ENCODE measurements around the gene HEATR9.

Gene HEATR9

GRCh38 chr17:35846055-35846809, 22.5 kb downstream of the HEATR9 start:
- no peaks in the 10 kb centered on the region for H3K9me2 ChIP-seq (replicated peaks; ENCODE audit: low read depth, low read length)
- H3K4me2 ChIP-seq (ENCODE audit: low read depth, low read length, poor library complexity, severe bottlenecking): no peak overlapping the region
- no peaks in the 10 kb centered on the region for H3K9me3 ChIP-seq (ENCODE audit: insufficient read depth, low read depth, low read length)
- TF ChIP-seq EZH2phosphoT487 (IDR thresholded peaks at IDR 0.05; ENCODE audit: borderline replicate concordance) (no peak), CTCF (conservative IDR thresholded peaks at IDR 0.05; ENCODE audit: low read length) (no peak)
- no peaks in the 10 kb centered on the region for H4K20me1 ChIP-seq (ENCODE audit: insufficient read depth, low read length, poor library complexity, severe bottlenecking)
- no peak overlapping the region for H3K4me3 ChIP-seq (ENCODE audit: low read length, poor library complexity, severe bottlenecking)
- H3K4me1 ChIP-seq (ENCODE audit: insufficient read depth, low read length, poor library complexity, severe bottlenecking): no peaks in the 10 kb centered on the region
- no peak overlapping the region for H3K9ac ChIP-seq (ENCODE audit: low read depth, low read length, poor library complexity, severe bottlenecking)
- H3K79me2 ChIP-seq (ENCODE audit: insufficient read depth, low read length): no peaks in the 10 kb centered on the region
- H3F3A ChIP-seq (ENCODE audit: low read depth): no peaks in the 10 kb centered on the region
- H3K27me3 ChIP-seq (ENCODE audit: insufficient read depth, low read length, poor library complexity, severe bottlenecking): no peaks in the 10 kb centered on the region
- peaks cover 81% of the 10 kb centered on the region for H3K36me3 ChIP-seq (ENCODE audit: insufficient read depth, low read length)
- H2AFZ ChIP-seq (ENCODE audit: low read length): no peak overlapping the region

GRCh38 chr17:35844547-35844946, 24.1 kb downstream of the HEATR9 start:
- Histone ChIP-seq H3K36me3 (ENCODE audit: insufficient read depth, low read length) (peaks cover 88% of the 10 kb centered on the region), H3K4me3 (ENCODE audit: low read length, poor library complexity, severe bottlenecking) (no peak overlapping the region), H3K4me2 (ENCODE audit: low read depth, low read length, poor library complexity, severe bottlenecking) (no peak overlapping the region), H3K79me2 (ENCODE audit: insufficient read depth, low read length) (no peaks in the 10 kb centered on the region), H3K9me3 (ENCODE audit: insufficient read depth, low read depth, low read length) (no peaks in the 10 kb centered on the region), H3K9me2 (replicated peaks; ENCODE audit: low read depth, low read length) (no peaks in the 10 kb centered on the region), H3K27me3 (ENCODE audit: insufficient read depth, low read length, poor library complexity, severe bottlenecking) (no peaks in the 10 kb centered on the region), H3F3A (ENCODE audit: low read depth) (no peaks in the 10 kb centered on the region), H3K4me1 (ENCODE audit: insufficient read depth, low read length, poor library complexity, severe bottlenecking) (no peaks in the 10 kb centered on the region), H4K20me1 (ENCODE audit: insufficient read depth, low read length, poor library complexity, severe bottlenecking) (no peaks in the 10 kb centered on the region), H2AFZ (ENCODE audit: low read length) (no peak overlapping the region), H3K9ac (ENCODE audit: low read depth, low read length, poor library complexity, severe bottlenecking) (no peak overlapping the region)
- TF ChIP-seq EZH2phosphoT487 (IDR thresholded peaks at IDR 0.05; ENCODE audit: borderline replicate concordance) (no peak), CTCF (conservative IDR thresholded peaks at IDR 0.05; ENCODE audit: low read length) (no peak)

GRCh38 chr17:35843698-35844097, 25.0 kb downstream of the HEATR9 start:
- Histone ChIP-seq H3K9me2 (replicated peaks; ENCODE audit: low read depth, low read length) (no peaks in the 10 kb centered on the region), H3K9ac (ENCODE audit: low read depth, low read length, poor library complexity, severe bottlenecking) (no peak overlapping the region), H3K27me3 (ENCODE audit: insufficient read depth, low read length, poor library complexity, severe bottlenecking) (no peaks in the 10 kb centered on the region), H3K9me3 (ENCODE audit: insufficient read depth, low read depth, low read length) (no peaks in the 10 kb centered on the region), H3F3A (ENCODE audit: low read depth) (no peaks in the 10 kb centered on the region), H3K4me1 (ENCODE audit: insufficient read depth, low read length, poor library complexity, severe bottlenecking) (no peaks in the 10 kb centered on the region), H3K79me2 (ENCODE audit: insufficient read depth, low read length) (no peaks in the 10 kb centered on the region), H3K4me2 (ENCODE audit: low read depth, low read length, poor library complexity, severe bottlenecking) (no peak overlapping the region), H3K36me3 (ENCODE audit: insufficient read depth, low read length) (peaks cover 88% of the 10 kb centered on the region), H3K4me3 (ENCODE audit: low read length, poor library complexity, severe bottlenecking) (no peak overlapping the region), H4K20me1 (ENCODE audit: insufficient read depth, low read length, poor library complexity, severe bottlenecking) (no peaks in the 10 kb centered on the region), H2AFZ (ENCODE audit: low read length) (no peak overlapping the region)
- TF ChIP-seq EZH2phosphoT487 (IDR thresholded peaks at IDR 0.05; ENCODE audit: borderline replicate concordance): no peak

- H3K36me3 ChIP-seq (ENCODE audit: insufficient read depth, low read length): peaks cover 88% of the 10 kb centered on the region
These were observed 26.5 kb downstream of the HEATR9 start for GRCh38 chr17:35842239-35842638.

More at GRCh38 chr17:35842239-35842638, 26.5 kb downstream of the HEATR9 start:
- Histone ChIP-seq H3K4me3 (ENCODE audit: low read length, poor library complexity, severe bottlenecking) (no peak overlapping the region), H3K4me1 (ENCODE audit: insufficient read depth, low read length, poor library complexity, severe bottlenecking) (no peaks in the 10 kb centered on the region), H2AFZ (ENCODE audit: low read length) (no peak overlapping the region), H4K20me1 (ENCODE audit: insufficient read depth, low read length, poor library complexity, severe bottlenecking) (no peaks in the 10 kb centered on the region), H3K9ac (ENCODE audit: low read depth, low read length, poor library complexity, severe bottlenecking) (no peak overlapping the region), H3K9me3 (ENCODE audit: insufficient read depth, low read depth, low read length) (no peaks in the 10 kb centered on the region), H3K79me2 (ENCODE audit: insufficient read depth, low read length) (no peaks in the 10 kb centered on the region), H3K9me2 (replicated peaks; ENCODE audit: low read depth, low read length) (no peaks in the 10 kb centered on the region), H3K4me2 (ENCODE audit: low read depth, low read length, poor library complexity, severe bottlenecking) (no peak overlapping the region), H3F3A (ENCODE audit: low read depth) (no peaks in the 10 kb centered on the region), H3K27me3 (ENCODE audit: insufficient read depth, low read length, poor library complexity, severe bottlenecking) (no peaks in the 10 kb centered on the region)
- no peak for TF ChIP-seq CTCF (conservative IDR thresholded peaks at IDR 0.05; ENCODE audit: low read length)
- no peak for TF ChIP-seq EZH2phosphoT487 (IDR thresholded peaks at IDR 0.05; ENCODE audit: borderline replicate concordance)

Measured in Loucy (cell line).